ENCODE results near the gene MSI2. TPM values are rescaled to one million over a fixed set of nuclear protein-coding genes. Genes with fewer than 3 reads are reported as not detected.

MSI2 gene
- total and polyA plus RNA-seq, 2 donors (not counting 1 experiment from before 2014, with no cell fraction given): 16.1 to 196 TPM

GRCh38 chr17:57580055-57580739 lies 323.9 kb downstream of the MSI2 start:
- ChIA-PET CTCF (interaction anchor here (1.4 kb wide), 1 partner anchor 337 kb away, joined by 3 read pairs; no protein-coding TSS in a partner anchor), POLR2A (interaction anchor here (0.8 kb wide), 1 partner anchor 43 kb away, joined by 3 read pairs; no protein-coding TSS in a partner anchor)
- peaks cover 6% of the 10 kb centered on the region for H3K79me2 ChIP-seq (ENCODE audit: control insufficient read depth, insufficient read depth, low read length)
- no peak overlapping the region for H3K4me3 ChIP-seq (ENCODE audit: control extremely low read depth in 1 of 5, extremely low read depth in 1 of 5, insufficient read depth in 1 of 5, low read depth in 2 of 5, low read length in 4 of 5)
- no peaks in the 10 kb centered on the region for H3K9me3 Mint-ChIP-seq (ENCODE audit: insufficient read depth)
- H4K20me1 ChIP-seq (ENCODE audit: control insufficient read depth, insufficient read depth, low read length, poor library complexity, severe bottlenecking): peaks cover 7% of the 10 kb centered on the region
- DNase-seq: no peak
- no peak overlapping the region for H3K9ac ChIP-seq (ENCODE audit: low read length)
- no peak overlapping the region for H3K27ac ChIP-seq (ENCODE audit: low read length in 2 of 2)
- peaks cover 0 to 2% of the 10 kb centered on the region in 2 experiments for H3K36me3 ChIP-seq (replicated peaks in 1 of 2; ENCODE audit: control extremely low read depth in 1 of 2, control insufficient read depth in 1 of 2, extremely low read depth in 1 of 2, insufficient read depth in 2 of 2, low read length in 1 of 2)
- no peak overlapping the region for H3K4me2 ChIP-seq (replicated peaks; ENCODE audit: low read depth, low read length, poor library complexity, severe bottlenecking)
- H3K4me1 Mint-ChIP-seq: peaks cover 16% of the 10 kb centered on the region
- no peaks in the 10 kb centered on the region for H3K27me3 Mint-ChIP-seq
- no peak overlapping the region for H3K4me3 Mint-ChIP-seq
- no peak overlapping the region for H2AFZ ChIP-seq (ENCODE audit: insufficient read depth, low read depth, low read length, poor library complexity, severe bottlenecking)
- no peaks in the 10 kb centered on the region for H3K9me3 ChIP-seq (ENCODE audit: control extremely low read depth in 1 of 3, control insufficient read depth in 2 of 3, insufficient read depth in 1 of 3, low read length in 2 of 3)
- H3K27ac Mint-ChIP-seq: no peak overlapping the region
- TF ChIP-seq CTCF (IDR thresholded peaks at IDR 0.05) (no peak), EZH2 (IDR thresholded peaks at IDR 0.05; ENCODE audit: borderline replicate concordance, insufficient read depth, low read depth, low read length, poor library complexity, severe bottlenecking) (no peak)
- no peak for ATAC-seq (ENCODE audit: low read depth)
- WGBS (ENCODE audit: insufficient coverage): 81% methylated on average over 5 of the region's 5 CpGs
- intact Hi-C loops (cut with micrococcal nuclease): no loop called here
- H3K27me3 ChIP-seq (replicated peaks in 1 of 4; ENCODE audit: control extremely low read depth in 1 of 4, control insufficient read depth in 3 of 4, insufficient read depth in 4 of 4, low read length in 3 of 4): no peaks in the 10 kb centered on the region
- H3K4me1 ChIP-seq (ENCODE audit: control insufficient read depth in 2 of 2, insufficient read depth in 2 of 2, low read length in 2 of 2): peaks cover 9 to 13% of the 10 kb centered on the region in 2 donors

Measured in B cell (primary cell).